Uterus (tissue), 4 donors: ENCODE results near the gene ITIH4. TPM values are rescaled to one million over a fixed set of nuclear protein-coding genes. Genes with fewer than 3 reads are reported as not detected.
A peak's percentile ranks its signal among the peaks of the same experiment; 100 is the strongest.

Experiments used
- DNase-seq, 2 donors: peaks; one replicate each; pipeline ENCODE4 v3.0.0-alpha.2; 2019 to 2020
- H3K27ac ChIP-seq, 2 donors: fragments of 200-600 bp; sonication (generic); 1 replicate in 1 of 2; 2 replicates in 1 of 2; pipeline ENCODE4 v1.5.1; 2016 to 2018
- H3K27me3 ChIP-seq, 2 donors: fragments of 200-600 bp; sonication (generic); one replicate each; pipeline ENCODE4 v1.5.1; 2018 to 2019; ENCODE audit warnings: control low read depth in 1 of 2
- H3K36me3 ChIP-seq, 2 donors: fragments of 200-600 bp; sonication (generic); one replicate each; pipeline ENCODE4 v1.5.1; 2019; ENCODE audit warnings: control low read depth in 1 of 2
- H3K4me1 ChIP-seq, 2 donors: fragments of 200-600 bp; sonication (generic); one replicate each; pipeline ENCODE4 v1.5.1; 2018 to 2019; ENCODE audit warnings: control low read depth in 1 of 2
- H3K4me3 ChIP-seq, 2 donors: fragments of 200-600 bp; sonication (generic); 1 replicate in 1 of 2; 2 replicates in 1 of 2; pipeline ENCODE4 v1.5.1; 2018 to 2019; ENCODE audit warnings: mild to moderate bottlenecking in 1 of 2
- H3K9me3 ChIP-seq, 2 donors: fragments of 200-600 bp; sonication (generic); one replicate each; pipeline ENCODE4 v1.5.1; 2019; ENCODE audit warnings: control low read depth in 1 of 2
- CTCF ChIP-seq, 4 experiments: fragments of 200-600 bp in 2 of 4; fragments of 450-650 bp in 2 of 4; sonication (generic) in 2 of 4; IDR thresholded peaks; one replicate each; pipeline ENCODE4 v1.5.1; 2016 to 2019; ENCODE audit warnings: antibody characterized with exemption in 4 of 4, mild to moderate bottlenecking in 2 of 4, moderate library complexity in 1 of 4
- POLR2A ChIP-seq, 2 donors: fragments of 450-650 bp; IDR thresholded peaks; one replicate each; pipeline ENCODE4 v1.6.1; 2016; ENCODE audit warnings: antibody characterized with exemption in 2 of 2, mild to moderate bottlenecking in 1 of 2, moderate library complexity in 1 of 2
- intact Hi-C: fragments of 100-400 bp; cut with DNase I; formaldehyde crosslinking; loops from one replicate; pipeline ENCODE4 v1.15.1; 2023; ENCODE audit warnings: low total_unique reads
- total RNA-seq, 4 donors: library from RNA; depleted of rRNA in 3 of 4; stranded (reverse); fragments of >200 nt in 3 of 4; gene quantifications; one replicate each; pipeline versions ENCODE4 v1.1.0 to v1.2.4, GENCODE V29; 2014 to 2023
- donor health status: DM: yes; HTN: yes; CAD: no.

The ITIH4 gene
- total RNA-seq, 4 donors from 2014 or later: 0.26 to 8.7 (median 6.9) TPM

- Histone ChIP-seq H3K27me3 (no peaks in the 10 kb centered on the region), H3K4me1 (peaks cover 0 to 6% of the 10 kb centered on the region in 2 donors), H3K36me3 (no peaks in the 10 kb centered on the region), H3K4me3 (no peak overlapping the region), H3K27ac (peak overlapping the region; percentile 74 to 79), H3K9me3 (no peaks in the 10 kb centered on the region)
- intact Hi-C loops: no loop called here
- TF ChIP-seq CTCF (IDR thresholded peaks at IDR 0.05): no peak
- no peak for TF ChIP-seq POLR2A (IDR thresholded peaks at IDR 0.05)
- DNase-seq: no peak
Observed at GRCh38 chr3:52846432-52846965, 16.0 kb upstream of the ITIH4 start.

- no peak overlapping the region for H3K4me3 ChIP-seq
- peak overlapping the region; percentile 74 to 79 for H3K27ac ChIP-seq
- peaks cover 0 to 6% of the 10 kb centered on the region in 2 donors for H3K4me1 ChIP-seq
- TF ChIP-seq POLR2A (IDR thresholded peaks at IDR 0.05) (no peak), CTCF (IDR thresholded peaks at IDR 0.05) (peak in 2 of 4 experiments; percentile 12 to 36)
- no peaks in the 10 kb centered on the region for H3K27me3 ChIP-seq
- DNase-seq: no peak
- H3K9me3 ChIP-seq: no peaks in the 10 kb centered on the region
- no peaks in the 10 kb centered on the region for H3K36me3 ChIP-seq
- intact Hi-C loops: no loop called here
Observed at GRCh38 chr3:52845691-52846431, 15.4 kb upstream of the ITIH4 start.

- Histone ChIP-seq H3K4me1 (peaks cover 0 to 6% of the 10 kb centered on the region in 2 donors), H3K9me3 (no peaks in the 10 kb centered on the region), H3K36me3 (no peaks in the 10 kb centered on the region), H3K27me3 (no peaks in the 10 kb centered on the region), H3K4me3 (no peak overlapping the region), H3K27ac (peak overlapping the region; percentile 74 to 79)
- TF ChIP-seq POLR2A (IDR thresholded peaks at IDR 0.05) (peak in 1 of 2 donors; percentile 11), CTCF (IDR thresholded peaks at IDR 0.05) (no peak)
- intact Hi-C loops: no loop called here
- peak; percentile 55 to 68 for DNase-seq
Observed at GRCh38 chr3:52845157-52845556, 14.7 kb upstream of the ITIH4 start.

- no peak for DNase-seq
- no peaks in the 10 kb centered on the region for H3K9me3 ChIP-seq
- TF ChIP-seq CTCF (IDR thresholded peaks at IDR 0.05): no peak
- TF ChIP-seq POLR2A (IDR thresholded peaks at IDR 0.05): no peak
- no peaks in the 10 kb centered on the region for H3K27me3 ChIP-seq
- intact Hi-C loops: no loop called here
- H3K4me1 ChIP-seq: peaks cover 0 to 6% of the 10 kb centered on the region in 2 donors
- H3K4me3 ChIP-seq: no peak overlapping the region
- H3K27ac ChIP-seq: peak overlapping the region; percentile 74 to 79
- H3K36me3 ChIP-seq: no peaks in the 10 kb centered on the region
Observed at GRCh38 chr3:52844290-52844975, 14.0 kb upstream of the ITIH4 start.

- H3K36me3 ChIP-seq: no peaks in the 10 kb centered on the region
- DNase-seq: no peak
- intact Hi-C loops: no loop called here
- TF ChIP-seq POLR2A (IDR thresholded peaks at IDR 0.05): no peak
- TF ChIP-seq CTCF (IDR thresholded peaks at IDR 0.05): no peak
- H3K4me3 ChIP-seq: no peak overlapping the region
- H3K9me3 ChIP-seq: no peaks in the 10 kb centered on the region
- peaks cover 0 to 6% of the 10 kb centered on the region in 2 donors for H3K4me1 ChIP-seq
- H3K27ac ChIP-seq: peak overlapping the region; percentile 74 to 79
- no peaks in the 10 kb centered on the region for H3K27me3 ChIP-seq
Observed at GRCh38 chr3:52843881-52844280, 13.4 kb upstream of the ITIH4 start.
